Endothelial cell of umbilical vein (primary cell): Measurements from ENCODE around the gene RNF126. TPM values are rescaled to one million over a fixed set of nuclear protein-coding genes. Genes with fewer than 3 reads are reported as not detected.
A peak's percentile ranks its signal among the peaks of the same experiment; 100 is the strongest.

Experiments used
- BruUV-seq: library from RNA; stranded (reverse); fragments of 400-500 nt; replicated peaks from 2 replicates; lab custom pipeline; 2021; lab: Mats Ljungman, UMichigan
- CTCF ChIA-PET: fragments of 300-600, 350-600 bp; sonication (Branson Sonifier 250); formaldehyde crosslinking; loops from one replicate; lab custom pipeline; 2021; ENCODE audit warnings: antibody characterized with exemption, inconsistent platforms; lab: Charles Lee
- POLR2A ChIA-PET: fragments of 300-600, 350-600 bp; sonication (Branson Sonifier 250); formaldehyde crosslinking; loops from one replicate; lab custom pipeline; 2021; ENCODE audit warnings: antibody characterized with exemption, inconsistent platforms; lab: Charles Lee
- DNase-seq: peaks from one replicate; pipeline ENCODE4 v3.0.0-alpha.2; 2011; ENCODE audit warnings: low read depth, low spot score
- FAIRE-seq: peaks from 2 replicates; lab custom pipeline; 2011; peaks lifted over from hg19 to GRCh38; lab: Jason Lieb, UNC
- H2AFZ ChIP-seq: 2 replicates; pipeline ENCODE4 v1.6.0; 2012; ENCODE audit warnings: low read depth, low read length, control low read depth, inconsistent platforms
- H3K27ac ChIP-seq: 2 replicates; pipeline ENCODE4 v1.5.1; 2011; ENCODE audit warnings: low read depth, mild to moderate bottlenecking, control low read depth, low read length, moderate library complexity; ENCODE audit not compliant: insufficient read depth
- H3K27me3 ChIP-seq, 2 experiments: 2 replicates each; pipeline versions ENCODE4 v1.6.0 to v1.6.1; 2011; ENCODE audit warnings: low read length in 2 of 2, mixed read lengths in 1 of 2; ENCODE audit not compliant: control insufficient read depth in 2 of 2, insufficient read depth in 2 of 2
- H3K36me3 ChIP-seq, 2 experiments: 2 replicates in 1 of 2; 3 replicates in 1 of 2; pipeline ENCODE4 v1.5.1; 2011; ENCODE audit warnings: low read length in 2 of 2, mild to moderate bottlenecking in 1 of 2, moderate library complexity in 1 of 2; ENCODE audit not compliant: control insufficient read depth in 2 of 2, insufficient read depth in 2 of 2; ENCODE audit errors: extremely low read depth in 1 of 2
- H3K4me1 ChIP-seq: 3 replicates; pipeline ENCODE4 v1.5.1; 2011; ENCODE audit warnings: mild to moderate bottlenecking, low read length; ENCODE audit not compliant: control insufficient read depth, insufficient read depth; ENCODE audit errors: extremely low read depth
- H3K4me2 ChIP-seq: 2 replicates; pipeline ENCODE4 v1.6.1; 2011; ENCODE audit warnings: low read length, control low read depth, mixed read lengths; ENCODE audit not compliant: insufficient read depth
- H3K4me3 ChIP-seq, 3 experiments: fragments of 200-600 bp in 1 of 3; sonication (generic), shearing (Covaris generic) in 1 of 3; replicated peaks in 1 of 3; 2 replicates each; pipeline ENCODE4 v1.5.1; 2011 to 2016; ENCODE audit warnings: control low read depth in 3 of 3, low read length in 3 of 3, mild to moderate bottlenecking in 2 of 3, inconsistent platforms in 1 of 3, low read depth in 1 of 3, moderate library complexity in 1 of 3; ENCODE audit not compliant: insufficient read depth in 1 of 3
- H3K79me2 ChIP-seq: 2 replicates; pipeline ENCODE4 v1.6.0; 2012; ENCODE audit warnings: low read length, inconsistent platforms; ENCODE audit not compliant: control insufficient read depth, insufficient read depth
- H3K9ac ChIP-seq: replicated peaks from 2 replicates; pipeline ENCODE3; 2011; ENCODE audit warnings: low read length, control low read depth; ENCODE audit not compliant: insufficient read depth; ENCODE audit errors: extremely low read depth
- H3K9me1 ChIP-seq: replicated peaks from 3 replicates; pipeline ENCODE4 v1.6.0; 2011; ENCODE audit warnings: mild to moderate bottlenecking, low read length; ENCODE audit not compliant: control insufficient read depth, insufficient read depth; ENCODE audit errors: extremely low read depth
- H3K9me3 ChIP-seq: replicated peaks from 2 replicates; pipeline ENCODE4 v1.5.1; 2012; ENCODE audit warnings: low read length, inconsistent platforms; ENCODE audit not compliant: control insufficient read depth, insufficient read depth
- H4K20me1 ChIP-seq: replicated peaks from 2 replicates; pipeline ENCODE3; 2011; ENCODE audit warnings: mild to moderate bottlenecking, low read length; ENCODE audit not compliant: control insufficient read depth, insufficient read depth; ENCODE audit errors: extremely low read depth
- CTCF ChIP-seq, 2 donors: IDR thresholded peaks; 1 replicate in 1 of 2; 2 replicates in 1 of 2; pipeline ENCODE4 v1.5.1; 2011; ENCODE audit warnings: low read length in 2 of 2, mild to moderate bottlenecking in 2 of 2, moderate library complexity in 2 of 2, control low read depth in 1 of 2, inconsistent platforms in 1 of 2, low read depth in 1 of 2; ENCODE audit not compliant: insufficient read depth in 1 of 2; ENCODE audit errors: extremely low read depth in 1 of 2
- FOS ChIP-seq: IDR thresholded peaks from 2 replicates; pipeline ENCODE4 v1.6.1; 2011; ENCODE audit warnings: mild to moderate bottlenecking, low read length, moderate library complexity, borderline replicate concordance; ENCODE audit not compliant: insufficient read depth
- GATA2 ChIP-seq: IDR thresholded peaks from 2 replicates; pipeline ENCODE4 v1.7.0; 2011; ENCODE audit warnings: low read depth, mild to moderate bottlenecking, moderate library complexity, mixed read lengths, low read length; ENCODE audit not compliant: insufficient read length, insufficient read depth
- MAX ChIP-seq: IDR thresholded peaks from 2 replicates; pipeline ENCODE4 v1.6.1; 2011; ENCODE audit not compliant: insufficient read depth, insufficient read length
- MYC ChIP-seq: IDR thresholded peaks from one replicate; pipeline ENCODE4 v1.6.1; 2011; ENCODE audit warnings: mild to moderate bottlenecking, low read depth, low read length
- POLR2A ChIP-seq: IDR thresholded peaks from 2 replicates; pipeline ENCODE4 v1.6.1; 2012; ENCODE audit warnings: low read depth, mild to moderate bottlenecking, control low read depth, low read length
- POLR2AphosphoS5 ChIP-seq: IDR thresholded peaks from 2 replicates; pipeline ENCODE4 v1.6.1; 2012; ENCODE audit warnings: low read depth, mild to moderate bottlenecking, control low read depth, low read length, moderate library complexity; ENCODE audit not compliant: insufficient read depth
- dilution Hi-C: fragments of 300-500 bp; cut with MboI; formaldehyde crosslinking; loops from one replicate; pipeline ENCODE4 v1.15.0; 2019; ENCODE audit warnings: low sequenced_read_pairs; ENCODE audit not compliant: extremely low pct_ligation_motif_present
- intact Hi-C: fragments of 100-400 bp; cut with micrococcal nuclease; formaldehyde crosslinking; loops from one replicate; pipeline ENCODE4 v1.10.0; 2022
- polyA plus RNA-seq, 4 experiments: library from polyadenylated mRNA; depleted of rRNA in 3 of 4; stranded (reverse) in 3 of 4; unstranded in 1 of 4; fragments of >200 nt; gene quantifications; 2 replicates each; pipeline versions ENCODE4 v1.2.1 to v1.2.3, GENCODE V29; 2011 to 2012; ENCODE audit warnings: missing spikeins in 1 of 4
- total RNA-seq: library from RNA; stranded (reverse); gene quantifications from 2 replicates; pipeline ENCODE4 v1.2.3, GENCODE V29; 2021

RNF126 gene
- total and polyA plus RNA-seq, 2 donors (not counting 3 experiments of a cell fraction or from before 2014, with no cell fraction given): 19.2 to 61.3 TPM

GRCh38 chr19:647566-648284 is 15.3 kb downstream of the RNF126 start:
- Histone ChIP-seq H3K4me3 (no peak overlapping the region), H3K27me3 (no peaks in the 10 kb centered on the region), H3K9ac (no peak overlapping the region), H4K20me1 (no peaks in the 10 kb centered on the region), H3K9me1 (no peaks in the 10 kb centered on the region), H2AFZ (no peak overlapping the region), H3K79me2 (peaks cover 6% of the 10 kb centered on the region), H3K9me3 (no peaks in the 10 kb centered on the region), H3K4me2 (no peak overlapping the region), H3K36me3 (peaks cover 8 to 20% of the 10 kb centered on the region in 2 experiments), H3K27ac (no peak overlapping the region), H3K4me1 (no peaks in the 10 kb centered on the region)
- BruUV-seq: TSS peak; percentile 68
- TF ChIP-seq MAX (no peak), GATA2 (no peak), FOS (no peak), MYC (no peak), CTCF (IDR thresholded peaks at IDR 0.05; ENCODE audit: extremely low read depth in 1 of 2, insufficient read depth in 1 of 2, low read depth in 1 of 2, low read length in 2 of 2) (no peak), POLR2A (no peak), POLR2AphosphoS5 (no peak)
- FAIRE-seq: no peak
- ChIA-PET POLR2A (no interaction called here), CTCF (no interaction called here)
- intact Hi-C loops: no loop called here
- dilution Hi-C loops: no loop called here
- no peak for DNase-seq
